HUES64 (cell line): ENCODE measurements around the gene RAB2B.

Experiments
- H3K27ac ChIP-seq: 2 replicates; pipeline ENCODE4 v1.7.0; 2013; ENCODE audit warnings: low read depth, low read length, inconsistent platforms
- H3K27me3 ChIP-seq: 2 replicates; pipeline ENCODE4 v1.6.1; 2013; ENCODE audit warnings: mild to moderate bottlenecking, low read length; ENCODE audit not compliant: insufficient read depth
- H3K36me3 ChIP-seq: 2 replicates; pipeline ENCODE4 v1.6.1; 2013; ENCODE audit warnings: mild to moderate bottlenecking, low read length; ENCODE audit not compliant: insufficient read depth
- H3K4me1 ChIP-seq: 2 replicates; pipeline ENCODE4 v1.6.1; 2013; ENCODE audit warnings: mild to moderate bottlenecking, low read length, moderate library complexity; ENCODE audit not compliant: insufficient read depth
- H3K4me3 ChIP-seq: 2 replicates; pipeline ENCODE4 v1.5.1; 2013; ENCODE audit warnings: mild to moderate bottlenecking, low read length, moderate library complexity
- H3K9ac ChIP-seq: 2 replicates; pipeline ENCODE4 v1.6.1; 2013; ENCODE audit warnings: mild to moderate bottlenecking, low read depth, low read length
- H3K9me3 ChIP-seq: 2 replicates; pipeline ENCODE4 v1.6.1; 2013; ENCODE audit warnings: low read depth, low read length; ENCODE audit not compliant: insufficient read depth
- WGBS: fragments of 150-250, 120-280 bp; methylation state at CpG from one replicate; pipeline ENCODE4 v1.1.7; 2013; ENCODE audit warnings: missing lambda C conversion rate; 5-methylcytosine and 5-hydroxymethylcytosine counted together

RAB2B gene

DNA sequence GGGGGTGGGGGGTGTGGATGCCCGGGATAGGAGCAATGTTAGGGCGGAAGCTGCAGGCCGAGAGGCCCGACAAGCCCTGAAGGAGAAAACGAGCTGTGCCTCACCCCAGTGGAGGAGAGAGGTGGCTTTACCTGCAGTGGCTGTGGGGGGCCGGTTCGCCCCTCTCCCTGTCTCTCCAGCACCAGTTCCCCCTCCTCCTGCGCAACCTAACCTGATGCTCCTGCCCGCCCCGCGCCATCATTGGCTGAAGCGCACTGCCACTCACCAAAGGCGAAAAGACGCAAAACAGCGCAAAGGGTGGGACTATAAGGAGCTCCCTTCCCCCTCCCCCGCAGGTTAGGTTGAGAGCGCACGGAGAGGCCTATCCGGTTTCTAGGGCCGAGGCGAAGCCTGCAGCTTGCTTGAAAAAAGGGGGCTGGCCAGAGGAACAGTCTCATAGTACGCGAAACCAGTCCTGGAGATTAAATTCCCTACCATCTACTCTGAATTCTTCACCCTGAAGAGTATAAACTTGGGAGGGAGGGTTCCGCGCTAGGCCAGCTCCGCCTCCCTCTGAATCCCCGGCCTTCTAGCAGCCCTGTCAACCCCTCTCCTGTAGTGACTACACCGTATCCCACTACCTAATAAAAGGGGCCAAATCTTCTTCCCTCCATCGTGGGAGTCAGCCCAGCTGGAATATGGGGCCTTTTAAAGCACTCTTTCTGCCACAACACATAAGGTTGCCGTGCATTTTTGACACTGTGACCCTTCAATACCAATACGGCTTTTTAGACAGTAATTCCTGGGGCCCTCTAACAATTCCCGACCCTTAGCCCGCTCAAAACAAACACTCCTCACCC, 39.5 kb downstream of the RAB2B start:
- peak overlapping the region; percentile 69 for H3K9ac ChIP-seq
- H3K4me3 ChIP-seq, result peak overlapping the region; percentile 74
- H3K9me3 ChIP-seq, result no peaks in the 10 kb centered on the region
- H3K36me3 ChIP-seq, result peaks cover 23% of the 10 kb centered on the region
- H3K27me3 ChIP-seq, result no peaks in the 10 kb centered on the region
- peaks cover 18% of the 10 kb centered on the region; the same call in 1 of the 2 replicates for H3K4me1 ChIP-seq
- H3K27ac ChIP-seq, result peak overlapping the region; percentile 76
- WGBS, result 6% methylated on average over 33 of the region's 33 CpGs

DNA sequence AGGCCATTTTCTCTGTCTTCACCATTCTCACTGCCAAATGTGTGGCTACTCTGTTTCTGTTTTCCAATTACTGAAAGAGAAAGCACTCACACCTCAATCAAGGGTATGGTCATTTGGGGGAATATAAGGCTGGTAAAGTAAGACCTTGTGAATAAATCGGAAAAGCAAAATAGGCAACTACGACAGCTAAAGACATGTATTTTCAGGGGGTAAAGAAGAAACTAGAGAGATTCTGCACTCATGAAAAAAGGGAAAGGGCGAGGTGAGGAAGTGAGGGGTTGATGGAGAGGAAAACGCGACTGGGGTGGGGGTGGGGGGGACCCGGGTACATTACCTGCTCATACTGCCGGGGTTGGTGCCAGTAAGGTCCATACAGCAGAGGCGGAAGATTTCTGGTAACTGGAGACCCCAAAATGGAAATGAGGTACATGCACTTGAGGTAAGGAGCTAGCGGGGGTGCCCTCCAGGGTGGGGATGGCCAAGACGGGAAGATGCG, 40.1 kb downstream of the RAB2B start:
- H3K9me3 ChIP-seq, result no peaks in the 10 kb centered on the region
- peaks cover 29% of the 10 kb centered on the region for H3K36me3 ChIP-seq
- WGBS, result 8% methylated on average over 11 of the region's 11 CpGs
- H3K27me3 ChIP-seq, result no peaks in the 10 kb centered on the region
- H3K4me3 ChIP-seq, result peak overlapping the region; percentile 74
- H3K9ac ChIP-seq, result peak overlapping the region; percentile 25
- peak overlapping the region; percentile 76; the same call in 1 of the 2 replicates for H3K27ac ChIP-seq
- peaks cover 18% of the 10 kb centered on the region; the same call in 1 of the 2 replicates for H3K4me1 ChIP-seq

- H3K36me3 ChIP-seq, result peaks cover 78% of the 10 kb centered on the region
- H3K27me3 ChIP-seq, result no peaks in the 10 kb centered on the region
- H3K9ac ChIP-seq, result no peak overlapping the region
- WGBS, result 94% methylated on average over 2 of the region's 2 CpGs
- no peak overlapping the region for H3K4me3 ChIP-seq
- peaks cover 8% of the 10 kb centered on the region; the same call in 1 of the 2 replicates for H3K4me1 ChIP-seq
- H3K9me3 ChIP-seq, result no peaks in the 10 kb centered on the region
- no peak overlapping the region for H3K27ac ChIP-seq
Measured at GRCh38 chr14:21431126-21431525, 45.6 kb downstream of the RAB2B start.

GRCh38 chr14:21428930-21429329, 47.8 kb downstream of the RAB2B start:
- no peak overlapping the region for H3K9ac ChIP-seq
- no peak overlapping the region for H3K27ac ChIP-seq
- no peaks in the 10 kb centered on the region for H3K9me3 ChIP-seq
- H3K27me3 ChIP-seq, result no peaks in the 10 kb centered on the region
- no peak overlapping the region for H3K4me3 ChIP-seq
- 96% methylated on average over 2 of the region's 4 CpGs for WGBS
- H3K36me3 ChIP-seq, result peaks cover 91% of the 10 kb centered on the region
- H3K4me1 ChIP-seq, result no peaks in the 10 kb centered on the region

DNA sequence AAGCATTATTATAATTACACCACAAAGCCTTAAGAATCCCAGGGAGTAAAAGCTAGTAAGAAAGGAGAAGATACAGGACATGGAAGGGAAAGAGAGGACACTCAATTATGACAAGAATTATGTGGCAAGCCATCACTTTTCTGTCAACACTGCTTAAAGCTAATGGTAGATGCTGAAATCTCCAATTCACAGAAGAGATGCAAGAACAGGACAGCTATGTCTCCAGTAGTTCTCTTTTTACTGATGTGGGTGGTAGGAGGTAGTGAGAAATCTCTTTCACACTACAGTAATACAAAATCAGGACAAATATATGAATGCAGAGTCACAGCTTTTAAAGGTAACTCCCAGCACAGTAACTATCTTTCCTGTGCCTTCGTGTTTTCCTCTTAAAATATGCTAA, 50.1 kb downstream of the RAB2B start:
- H3K9me3 ChIP-seq, result no peaks in the 10 kb centered on the region
- H3K36me3 ChIP-seq, result peaks cover 100% of the 10 kb centered on the region
- H3K27ac ChIP-seq, result no peak overlapping the region
- no peaks in the 10 kb centered on the region for H3K4me1 ChIP-seq
- H3K4me3 ChIP-seq, result no peak overlapping the region
- no peak overlapping the region for H3K9ac ChIP-seq
- H3K27me3 ChIP-seq, result no peaks in the 10 kb centered on the region
- WGBS, result 100% methylated on average over 1 of the region's 1 CpG

- no peak overlapping the region for H3K9ac ChIP-seq
- H3K4me3 ChIP-seq, result no peak overlapping the region
- H3K27me3 ChIP-seq, result no peaks in the 10 kb centered on the region
- no peaks in the 10 kb centered on the region for H3K9me3 ChIP-seq
- WGBS, result 91% methylated on average over 5 of the region's 5 CpGs
- H3K4me1 ChIP-seq, result no peaks in the 10 kb centered on the region
- peaks cover 93% of the 10 kb centered on the region for H3K36me3 ChIP-seq
- no peak overlapping the region for H3K27ac ChIP-seq
Measured at GRCh38 chr14:21419528-21419927, 57.2 kb downstream of the RAB2B start.

- Histone ChIP-seq H3K36me3 (peaks cover 94% of the 10 kb centered on the region), H3K27me3 (no peaks in the 10 kb centered on the region), H3K4me1 (no peaks in the 10 kb centered on the region), H3K9me3 (no peaks in the 10 kb centered on the region), H3K27ac (no peak overlapping the region), H3K9ac (no peak overlapping the region), H3K4me3 (no peak overlapping the region)
- WGBS, result 94% methylated on average over 4 of the region's 4 CpGs
Measured at GRCh38 chr14:21415329-21415728, 61.4 kb downstream of the RAB2B start.

DNA sequence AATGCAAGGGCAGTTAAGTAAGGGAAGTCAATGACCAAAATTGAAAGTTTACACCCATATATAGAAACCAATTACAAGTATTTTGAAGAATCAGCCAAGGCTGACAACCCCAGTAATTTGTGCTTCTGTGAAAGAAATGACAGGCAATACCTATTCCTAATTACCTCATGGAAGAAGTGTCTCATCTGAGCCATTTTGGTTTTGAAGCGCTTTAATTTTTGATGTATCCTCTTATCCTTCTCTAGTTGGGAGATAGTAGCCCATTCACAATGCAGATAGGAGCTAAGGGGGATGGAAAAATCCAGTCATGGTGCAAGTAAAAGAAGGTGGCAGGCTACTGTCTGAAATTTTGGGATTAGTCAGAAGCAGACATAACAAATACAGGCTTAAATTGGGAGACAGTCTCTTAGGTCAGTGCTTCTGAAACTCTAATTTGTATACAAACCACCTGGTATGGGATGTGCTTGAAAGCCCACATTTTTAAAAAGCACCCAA, 62.6 kb downstream of the RAB2B start:
- 100% methylated on average over 1 of the region's 1 CpG for WGBS
- H3K4me3 ChIP-seq, result no peak overlapping the region
- H3K27ac ChIP-seq, result no peak overlapping the region
- H3K4me1 ChIP-seq, result no peaks in the 10 kb centered on the region
- no peaks in the 10 kb centered on the region for H3K9me3 ChIP-seq
- H3K9ac ChIP-seq, result no peak overlapping the region
- peaks cover 94% of the 10 kb centered on the region for H3K36me3 ChIP-seq
- H3K27me3 ChIP-seq, result no peaks in the 10 kb centered on the region
